Endodermal cell (in vitro differentiated cells): ENCODE data around the gene EYA2. TPM values are rescaled to one million over a fixed set of nuclear protein-coding genes. Genes with fewer than 3 reads are reported as not detected.

Experiments
- DNase-seq: peaks from one replicate; pipeline ENCODE4 v3.0.0-alpha.2; 2017
- H3K27ac ChIP-seq: 2 replicates; pipeline ENCODE4 v1.5.1; 2013; ENCODE audit warnings: mild to moderate bottlenecking, low read depth, low read length, moderate library complexity
- H3K27me3 ChIP-seq: 2 replicates; pipeline ENCODE4 v1.6.1; 2013; ENCODE audit warnings: mild to moderate bottlenecking, low read length, moderate library complexity; ENCODE audit not compliant: insufficient read depth, control insufficient read depth, poor library complexity, severe bottlenecking
- H3K36me3 ChIP-seq: 2 replicates; pipeline ENCODE4 v1.7.0; 2013; ENCODE audit warnings: mild to moderate bottlenecking, low read length, moderate library complexity; ENCODE audit not compliant: control insufficient read depth, insufficient read depth
- H3K4me1 ChIP-seq: one replicate; pipeline ENCODE4 v1.7.0; 2013; ENCODE audit warnings: low read length; ENCODE audit not compliant: control insufficient read depth, insufficient read depth
- H3K4me3 ChIP-seq: 2 replicates; pipeline ENCODE4 v1.5.1; 2013; ENCODE audit warnings: mild to moderate bottlenecking, low read length, moderate library complexity
- H3K9ac ChIP-seq: 2 replicates; pipeline ENCODE4 v1.6.1; 2013; ENCODE audit warnings: mild to moderate bottlenecking, low read length, moderate library complexity; ENCODE audit not compliant: poor library complexity, severe bottlenecking; ENCODE audit errors: extremely low read depth
- H3K9me3 ChIP-seq: 2 replicates; pipeline ENCODE4 v1.6.1; 2013; ENCODE audit warnings: mild to moderate bottlenecking, low read length, moderate library complexity; ENCODE audit not compliant: control insufficient read depth
- H3K27ac Mint-ChIP-seq: 2 replicates; pipeline ENCODE4 v1.8.0; 2020; ENCODE audit warnings: mixed read lengths
- H3K27me3 Mint-ChIP-seq: 2 replicates; pipeline ENCODE4 v1.8.0; 2021; ENCODE audit warnings: mild to moderate bottlenecking, mixed read lengths; ENCODE audit not compliant: insufficient read depth
- H3K36me3 Mint-ChIP-seq: 2 replicates; pipeline ENCODE4 v1.8.0; 2020; ENCODE audit warnings: low read depth, mixed read lengths
- H3K4me1 Mint-ChIP-seq: 2 replicates; pipeline ENCODE4 v1.8.0; 2020; ENCODE audit warnings: mixed read lengths
- H3K4me3 Mint-ChIP-seq: 2 replicates; pipeline ENCODE4 v1.8.0; 2020; ENCODE audit warnings: mild to moderate bottlenecking, moderate library complexity, mixed read lengths
- H3K9me3 Mint-ChIP-seq: 2 replicates; pipeline ENCODE4 v1.8.0; 2020; ENCODE audit warnings: mild to moderate bottlenecking, mixed read lengths
- WGBS, 2 experiments: methylation state at CpG; one replicate each; pipeline versions ENCODE4 v1.1.5 to v1.1.7; 2013; ENCODE audit warnings: missing lambda C conversion rate in 2 of 2, mixed read lengths in 1 of 2; ENCODE audit not compliant: insufficient coverage in 1 of 2, insufficient read length in 1 of 2; 5-methylcytosine and 5-hydroxymethylcytosine counted together
- total RNA-seq, 2 donors: library from RNA; stranded (reverse); fragmentation: NEBNext Ultra II Directional in 1 of 2; extraction: Animal tissue kit (Norgen Biotek cat#: 25700) in 1 of 2; gene quantifications; 2 replicates in 1 of 2; 3 replicates in 1 of 2; pipeline ENCODE4 v1.2.1, GENCODE V29; 2021
- TF ChIP-seq, protein P1 (sequence below): fragments of 200-600 bp; sonication (generic); conservative IDR thresholded peaks from 2 replicates; pipeline ENCODE4 v1.5.0; 2021; ENCODE audit warnings: antibody characterized with exemption, mild to moderate bottlenecking

EYA2 gene
- total RNA-seq, 2 donors from 2014 or later: 9.1 to 18.0 TPM

DNA sequence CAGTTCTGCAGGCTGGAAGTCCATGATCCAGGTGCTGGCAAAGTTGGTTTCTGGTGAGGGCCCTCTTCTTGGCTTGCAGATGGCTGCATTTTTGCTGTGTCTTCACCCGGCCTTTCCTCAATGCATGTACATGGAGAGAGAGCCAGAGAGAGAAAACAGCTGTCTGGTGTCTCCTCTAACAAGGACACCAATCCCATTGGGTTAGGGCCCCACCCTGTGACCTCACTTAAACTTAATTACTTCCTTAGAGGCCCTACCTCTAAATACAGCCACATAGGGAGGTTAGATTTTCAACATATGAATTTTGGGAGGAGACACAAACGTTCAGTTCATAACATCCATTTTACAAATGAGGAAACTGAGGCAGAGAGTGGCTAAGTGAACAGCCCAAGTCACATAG is 259.4 kb downstream of the EYA2 start:
- Mint-ChIP-seq H3K4me3 (no peak overlapping the region), H3K4me1 (peaks cover 8% of the 10 kb centered on the region), H3K36me3 (peaks cover 17% of the 10 kb centered on the region), H3K27me3 (peaks cover 2% of the 10 kb centered on the region), H3K9me3 (no peaks in the 10 kb centered on the region), H3K27ac (no peak overlapping the region)
- TF ChIP-seq, protein P1, sequence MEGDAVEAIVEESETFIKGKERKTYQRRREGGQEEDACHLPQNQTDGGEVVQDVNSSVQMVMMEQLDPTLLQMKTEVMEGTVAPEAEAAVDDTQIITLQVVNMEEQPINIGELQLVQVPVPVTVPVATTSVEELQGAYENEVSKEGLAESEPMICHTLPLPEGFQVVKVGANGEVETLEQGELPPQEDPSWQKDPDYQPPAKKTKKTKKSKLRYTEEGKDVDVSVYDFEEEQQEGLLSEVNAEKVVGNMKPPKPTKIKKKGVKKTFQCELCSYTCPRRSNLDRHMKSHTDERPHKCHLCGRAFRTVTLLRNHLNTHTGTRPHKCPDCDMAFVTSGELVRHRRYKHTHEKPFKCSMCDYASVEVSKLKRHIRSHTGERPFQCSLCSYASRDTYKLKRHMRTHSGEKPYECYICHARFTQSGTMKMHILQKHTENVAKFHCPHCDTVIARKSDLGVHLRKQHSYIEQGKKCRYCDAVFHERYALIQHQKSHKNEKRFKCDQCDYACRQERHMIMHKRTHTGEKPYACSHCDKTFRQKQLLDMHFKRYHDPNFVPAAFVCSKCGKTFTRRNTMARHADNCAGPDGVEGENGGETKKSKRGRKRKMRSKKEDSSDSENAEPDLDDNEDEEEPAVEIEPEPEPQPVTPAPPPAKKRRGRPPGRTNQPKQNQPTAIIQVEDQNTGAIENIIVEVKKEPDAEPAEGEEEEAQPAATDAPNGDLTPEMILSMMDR: no peak
- no peaks in the 10 kb centered on the region for H3K27me3 ChIP-seq
- no peak overlapping the region for H3K27ac ChIP-seq
- 83 to 87% methylated on average over 1 to 2 of the region's 2 CpGs for WGBS, 2 experiments
- H3K4me1 ChIP-seq: no peaks in the 10 kb centered on the region
- H3K4me3 ChIP-seq: no peak overlapping the region
- H3K9ac ChIP-seq: no peak overlapping the region
- H3K36me3 ChIP-seq: peaks cover 18% of the 10 kb centered on the region
- no peaks in the 10 kb centered on the region for H3K9me3 ChIP-seq
- DNase-seq: no peak

DNA sequence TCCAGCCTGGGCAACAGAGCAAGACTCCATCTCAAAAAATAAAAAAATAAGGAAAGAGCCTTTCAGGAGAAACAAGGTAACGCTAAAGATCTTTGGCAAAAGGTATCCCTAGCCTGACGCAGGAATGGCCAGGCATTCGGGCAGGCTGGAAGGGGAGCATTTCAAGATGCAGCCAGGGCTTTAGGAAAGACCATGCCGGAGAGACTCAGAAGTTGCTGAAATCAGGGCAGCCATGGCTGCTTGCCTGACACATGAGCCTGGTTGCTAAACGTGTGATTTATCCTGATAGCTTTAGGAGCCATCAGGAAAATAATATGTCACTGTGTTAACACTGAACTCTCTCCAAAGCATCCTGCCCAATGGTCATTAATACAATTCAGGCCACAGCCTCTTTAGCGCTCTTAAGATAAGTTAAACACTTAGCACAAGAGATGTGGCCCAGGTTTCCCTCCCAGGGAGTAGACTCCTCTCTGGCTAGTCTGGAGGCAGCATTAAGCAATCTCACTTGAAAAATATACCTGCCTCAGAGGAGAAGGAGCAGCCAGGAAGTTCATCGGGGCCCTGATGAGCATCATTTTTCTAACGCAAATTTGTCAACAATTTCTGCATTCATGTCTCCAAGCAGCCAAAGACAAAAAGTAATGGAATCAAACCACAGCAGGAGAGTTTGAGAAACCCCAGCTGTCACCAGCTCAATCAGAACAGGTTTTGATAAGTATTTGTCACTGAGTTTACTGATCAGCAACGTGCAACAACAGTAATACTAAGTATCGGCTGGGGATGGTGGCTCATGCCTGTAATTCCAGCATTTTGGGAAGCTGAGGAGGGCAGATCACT is 261.9 kb downstream of the EYA2 start:
- Histone ChIP-seq H3K9me3 (no peaks in the 10 kb centered on the region), H3K27ac (no peak overlapping the region), H3K9ac (no peak overlapping the region), H3K27me3 (no peaks in the 10 kb centered on the region), H3K4me3 (no peak overlapping the region), H3K4me1 (no peaks in the 10 kb centered on the region), H3K36me3 (peaks cover 12% of the 10 kb centered on the region)
- no peak for DNase-seq
- peaks cover 12% of the 10 kb centered on the region for H3K36me3 Mint-ChIP-seq
- TF ChIP-seq, protein P1: no peak
- WGBS, 2 experiments: 85 to 88% methylated on average over 10 of the region's 10 CpGs
- no peaks in the 10 kb centered on the region for H3K9me3 Mint-ChIP-seq
- H3K4me1 Mint-ChIP-seq: peaks cover 8% of the 10 kb centered on the region
- H3K27ac Mint-ChIP-seq: no peak overlapping the region
- peaks cover 2% of the 10 kb centered on the region for H3K27me3 Mint-ChIP-seq
- H3K4me3 Mint-ChIP-seq: no peak overlapping the region

DNA sequence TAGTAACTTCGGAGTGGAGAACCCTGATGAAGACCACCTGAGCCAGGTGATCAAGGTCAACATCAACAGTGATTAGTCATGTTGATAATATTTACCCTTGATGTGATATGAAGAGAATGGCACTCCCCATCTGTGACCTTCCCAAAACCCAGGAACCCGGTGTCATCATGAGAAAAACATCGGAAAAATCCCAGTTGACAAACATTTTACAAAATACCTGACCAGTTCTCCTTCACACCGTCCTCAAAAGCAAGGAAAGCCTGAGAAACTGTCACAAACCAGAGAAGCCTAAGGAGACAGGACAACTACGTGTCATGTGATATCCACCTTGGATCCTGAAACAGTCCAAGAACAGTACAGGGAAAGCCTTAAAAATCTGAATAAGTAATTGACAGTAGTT is 264.5 kb downstream of the EYA2 start:
- no peak overlapping the region for H3K4me3 Mint-ChIP-seq
- Histone ChIP-seq H3K9me3 (no peaks in the 10 kb centered on the region), H3K9ac (no peak overlapping the region)

More for the DNA sequence above, 264.5 kb downstream of the EYA2 start:
- TF ChIP-seq, protein P1: no peak
- Histone ChIP-seq H3K4me1 (no peaks in the 10 kb centered on the region), H3K27me3 (no peaks in the 10 kb centered on the region), H3K36me3 (peaks cover 6% of the 10 kb centered on the region), H3K27ac (no peak overlapping the region), H3K4me3 (no peak overlapping the region)
- DNase-seq: no peak
- no peaks in the 10 kb centered on the region for H3K27me3 Mint-ChIP-seq
- H3K27ac Mint-ChIP-seq: no peak overlapping the region
- H3K4me1 Mint-ChIP-seq: peaks cover 7% of the 10 kb centered on the region
- H3K36me3 Mint-ChIP-seq: peaks cover 9% of the 10 kb centered on the region
- 96 to 100% methylated on average over 3 to 5 of the region's 5 CpGs for WGBS, 2 experiments
- H3K9me3 Mint-ChIP-seq: peaks cover 4% of the 10 kb centered on the region
